Transverse colon (tissue), 4 donors: Measurements from ENCODE around the gene LRRIQ4. TPM values are rescaled to one million over a fixed set of nuclear protein-coding genes. Genes with fewer than 3 reads are reported as not detected.

Source experiments
- DNase-seq: peaks from one replicate; pipeline ENCODE4 v3.0.0-alpha.2; 2019
- H3K27ac ChIP-seq, 4 donors: fragments of 200-600 bp; sonication (generic); 2 replicates each; pipeline ENCODE4 v1.5.1; 2016 to 2018; ENCODE audit warnings: inconsistent platforms in 4 of 4
- H3K27me3 ChIP-seq: fragments of 200-600 bp; sonication (generic); 2 replicates; pipeline ENCODE4 v1.5.1; 2017; ENCODE audit warnings: inconsistent platforms
- H3K36me3 ChIP-seq, 4 donors: fragments of 200-600 bp; sonication (generic); 2 replicates each; pipeline ENCODE4 v1.5.1; 2017 to 2019; ENCODE audit warnings: inconsistent platforms in 4 of 4
- H3K4me1 ChIP-seq, 4 donors: fragments of 200-600 bp; sonication (generic); 2 replicates each; pipeline ENCODE4 v1.5.1; 2017 to 2020; ENCODE audit warnings: inconsistent platforms in 4 of 4
- H3K4me3 ChIP-seq, 4 donors: fragments of 200-600 bp; sonication (generic); 1 replicate in 1 of 4; 2 replicates in 3 of 4; pipeline versions ENCODE4 v1.5.1 to v1.6.1; 2017 to 2019; ENCODE audit warnings: inconsistent platforms in 4 of 4
- H3K9me3 ChIP-seq, 2 donors: fragments of 200-600 bp; sonication (generic); 2 replicates each; pipeline ENCODE4 v1.5.1; 2017 to 2019; ENCODE audit warnings: inconsistent platforms in 2 of 2
- EP300 ChIP-seq: sonication (generic); formaldehyde crosslinking; IDR thresholded peaks from one replicate; pipeline ENCODE4 v1.6.1; 2017; ENCODE audit warnings: antibody characterized with exemption, low read depth
- POLR2A ChIP-seq: fragments of 450-650 bp; IDR thresholded peaks from one replicate; pipeline ENCODE4 v1.6.1; 2016; ENCODE audit warnings: antibody characterized with exemption, mild to moderate bottlenecking, moderate library complexity
- POLR2AphosphoS5 ChIP-seq, 3 donors: sonication (generic); formaldehyde crosslinking; IDR thresholded peaks; one replicate each; pipeline ENCODE4 v1.6.1; 2016; ENCODE audit warnings: antibody characterized with exemption in 3 of 3
- WGBS, 2 donors: methylation state at CpG; one replicate each; pipeline ENCODE4 v1.1.5; 2018; ENCODE audit warnings: low coverage in 1 of 2; 5-methylcytosine and 5-hydroxymethylcytosine counted together
- in situ Hi-C, 4 donors: fragments of 200-750 bp; cut with MboI; loops; one replicate each; pipeline versions ENCODE4 v1.15.0 to v1.15.1; 2017; ENCODE audit warnings: low sequenced_read_pairs in 3 of 4, low pct_ligation_motif_present in 1 of 4, low pct_unique_long_range_greater_than_20kb in 1 of 4
- intact Hi-C: fragments of 100-400 bp; cut with DNase I; formaldehyde crosslinking; loops from one replicate; pipeline ENCODE4 v1.15.1; 2023; ENCODE audit warnings: low total_unique reads
- total RNA-seq, 4 donors: library from RNA; depleted of rRNA; stranded (reverse); fragments of >200 nt; gene quantifications; one replicate each; pipeline ENCODE4 v1.1.0, GENCODE V29; 2016
- TF ChIP-seq, protein P1 (sequence below), 5 experiments: fragments of 200-600 bp in 3 of 5; fragments of 450-650 bp in 2 of 5; sonication (generic) in 3 of 5; IDR thresholded peaks; 1 replicate in 2 of 5; 2 replicates in 3 of 5; pipeline ENCODE4 v1.5.1; 2016 to 2017; ENCODE audit warnings: antibody characterized with exemption in 5 of 5, inconsistent platforms in 3 of 5, mild to moderate bottlenecking in 2 of 5, moderate library complexity in 1 of 5

LRRIQ4 gene
- total RNA-seq, 4 donors from 2014 or later, result not detected

DNA sequence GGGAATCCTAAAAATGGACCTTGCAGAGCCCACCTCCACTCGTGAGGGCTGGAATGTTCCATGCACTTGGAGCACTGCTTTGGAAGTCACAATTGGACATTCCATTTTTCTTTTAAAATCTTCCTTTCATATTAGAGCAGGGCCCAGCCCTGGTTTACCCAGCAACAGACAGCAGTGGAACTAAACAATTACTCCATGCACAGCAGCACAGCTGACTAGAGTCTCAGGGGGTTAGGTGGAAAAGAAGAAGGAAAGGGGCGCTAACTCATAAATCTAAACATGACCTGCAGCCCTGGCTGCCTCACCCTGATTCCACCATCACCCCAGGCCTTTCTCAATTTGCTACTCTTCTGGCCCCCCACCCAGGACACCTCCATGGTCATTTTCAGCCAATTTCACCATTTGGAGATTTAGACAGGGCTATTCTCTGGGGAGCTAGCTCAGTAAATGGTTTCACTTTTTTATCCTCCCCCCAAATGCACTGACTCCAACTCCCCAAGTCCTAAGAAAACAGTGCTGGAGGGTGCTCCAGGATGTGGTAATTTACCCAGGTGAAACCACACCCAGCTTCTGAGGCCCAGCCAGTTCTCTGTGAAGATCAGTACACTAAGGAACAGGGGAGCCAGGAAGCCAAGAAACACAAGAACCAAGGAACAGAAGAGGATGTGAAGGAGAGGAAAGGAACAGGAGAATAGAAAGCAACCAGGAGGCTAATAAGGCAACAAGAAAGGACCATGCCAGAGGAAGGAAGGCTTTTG, 58.6 kb downstream of the LRRIQ4 start:
- intact Hi-C loops, result no loop called here
- Histone ChIP-seq H3K4me1 (peaks cover 0 to 32% (median 18%) of the 10 kb centered on the region in 4 donors), H3K36me3 (no peaks in the 10 kb centered on the region), H3K9me3 (no peaks in the 10 kb centered on the region), H3K27ac (peak overlapping the region; percentile 70 to 86 (median 81)), H3K4me3 (no peak overlapping the region), H3K27me3 (peaks cover 4% of the 10 kb centered on the region)
- TF ChIP-seq POLR2A, result no peak
- TF ChIP-seq POLR2AphosphoS5 (IDR thresholded peaks at IDR 0.05), result peak in 1 of 3 donors; percentile 43
- TF ChIP-seq, protein P1, sequence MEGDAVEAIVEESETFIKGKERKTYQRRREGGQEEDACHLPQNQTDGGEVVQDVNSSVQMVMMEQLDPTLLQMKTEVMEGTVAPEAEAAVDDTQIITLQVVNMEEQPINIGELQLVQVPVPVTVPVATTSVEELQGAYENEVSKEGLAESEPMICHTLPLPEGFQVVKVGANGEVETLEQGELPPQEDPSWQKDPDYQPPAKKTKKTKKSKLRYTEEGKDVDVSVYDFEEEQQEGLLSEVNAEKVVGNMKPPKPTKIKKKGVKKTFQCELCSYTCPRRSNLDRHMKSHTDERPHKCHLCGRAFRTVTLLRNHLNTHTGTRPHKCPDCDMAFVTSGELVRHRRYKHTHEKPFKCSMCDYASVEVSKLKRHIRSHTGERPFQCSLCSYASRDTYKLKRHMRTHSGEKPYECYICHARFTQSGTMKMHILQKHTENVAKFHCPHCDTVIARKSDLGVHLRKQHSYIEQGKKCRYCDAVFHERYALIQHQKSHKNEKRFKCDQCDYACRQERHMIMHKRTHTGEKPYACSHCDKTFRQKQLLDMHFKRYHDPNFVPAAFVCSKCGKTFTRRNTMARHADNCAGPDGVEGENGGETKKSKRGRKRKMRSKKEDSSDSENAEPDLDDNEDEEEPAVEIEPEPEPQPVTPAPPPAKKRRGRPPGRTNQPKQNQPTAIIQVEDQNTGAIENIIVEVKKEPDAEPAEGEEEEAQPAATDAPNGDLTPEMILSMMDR (IDR thresholded peaks at IDR 0.05), result no peak
- TF ChIP-seq EP300, result no peak
- WGBS, 2 donors, result 43 to 67% methylated on average over 1 to 2 of the region's 2 CpGs
- in situ Hi-C loops, result loop anchor here in 1 of 4 donors (25.0 kb wide), 1 partner anchor 91 kb away; the partner anchor contains the start of gene SEC62
- peak; percentile 71 for DNase-seq

- in situ Hi-C loops, result no loop called here
- Histone ChIP-seq H3K36me3 (no peaks in the 10 kb centered on the region), H3K4me3 (no peak overlapping the region), H3K9me3 (no peaks in the 10 kb centered on the region), H3K4me1 (no peaks in the 10 kb centered on the region), H3K27ac (no peak overlapping the region), H3K27me3 (peaks cover 4% of the 10 kb centered on the region)
- TF ChIP-seq POLR2A (no peak), EP300 (no peak), POLR2AphosphoS5 (IDR thresholded peaks at IDR 0.05) (no peak)
- WGBS, 2 donors, result 76 to 81% methylated on average over 6 to 8 of the region's 8 CpGs
- no peak for DNase-seq
- intact Hi-C loops, result no loop called here
Observed at GRCh38 chr3:169879013-169879557, 66.4 kb downstream of the LRRIQ4 start.

- intact Hi-C loops (no loop called here), in situ Hi-C loops (no loop called here)
- TF ChIP-seq, protein P1 (IDR thresholded peaks at IDR 0.05), result no peak
- TF ChIP-seq POLR2A, result no peak
- TF ChIP-seq POLR2AphosphoS5 (IDR thresholded peaks at IDR 0.05), result no peak
- no peak for TF ChIP-seq EP300
- DNase-seq, result no peak
- Histone ChIP-seq H3K36me3 (no peaks in the 10 kb centered on the region), H3K4me3 (no peak overlapping the region), H3K4me1 (no peaks in the 10 kb centered on the region), H3K27ac (no peak overlapping the region), H3K27me3 (no peaks in the 10 kb centered on the region), H3K9me3 (no peaks in the 10 kb centered on the region)
- 75% methylated on average over 3 of the region's 3 CpGs; no CpG with 5 or more reads in 1 of the 2 donors for WGBS, 2 donors
Observed at GRCh38 chr3:169879845-169880575, 67.3 kb downstream of the LRRIQ4 start.

GRCh38 chr3:169880576-169881250, 68.0 kb downstream of the LRRIQ4 start:
- Histone ChIP-seq H3K9me3 (no peaks in the 10 kb centered on the region), H3K27ac (no peak overlapping the region), H3K4me3 (no peak overlapping the region), H3K4me1 (no peaks in the 10 kb centered on the region), H3K36me3 (no peaks in the 10 kb centered on the region), H3K27me3 (no peaks in the 10 kb centered on the region)
- TF ChIP-seq POLR2A, result no peak
- TF ChIP-seq, protein P1 (IDR thresholded peaks at IDR 0.05), result no peak
- DNase-seq, result no peak
- 40 to 84% methylated on average over 1 to 4 of the region's 4 CpGs for WGBS, 2 donors
- in situ Hi-C loops, result no loop called here
- intact Hi-C loops, result no loop called here
